GM21526 (cell line): ENCODE results near the gene SEPTIN10.
"Not testable (repeated sequence)": the region's sequence is repeated elsewhere in the genome, so short reads cannot be mapped to it uniquely, and the experiment has no call there.

Source experiments
- ATAC-seq: cut with Tn5 transposase; IDR thresholded peaks from one replicate; pipeline ENCODE4 v1.9.1; 2021; ENCODE audit warnings: moderate library complexity; ENCODE audit not compliant: unreplicated experiment, low FRiP score

SEPTIN10 gene

GRCh38 chr2:109635426-109636304 is 21.9 kb upstream of the SEPTIN10 start:
- ATAC-seq: no peak

GRCh38 chr2:109633284-109633961 is 19.7 kb upstream of the SEPTIN10 start:
- no peak for ATAC-seq

- no peak for ATAC-seq
These were observed 18.5 kb upstream of the SEPTIN10 start for GRCh38 chr2:109632158-109632789.

- no peak for ATAC-seq
These were observed 18.0 kb upstream of the SEPTIN10 start for GRCh38 chr2:109631741-109632140.

- ATAC-seq: no peak
These were observed 17.0 kb upstream of the SEPTIN10 start for GRCh38 chr2:109630441-109631430.

- no peak for ATAC-seq
These were observed 16.1 kb upstream of the SEPTIN10 start for GRCh38 chr2:109629867-109630266.

- not testable (repeated sequence) for ATAC-seq
These were observed 14.6 kb upstream of the SEPTIN10 start for GRCh38 chr2:109628321-109628720.

GRCh38 chr2:109624339-109624738 is 10.6 kb upstream of the SEPTIN10 start:
- no peak for ATAC-seq

- ATAC-seq: no peak
These were observed 10.2 kb upstream of the SEPTIN10 start for GRCh38 chr2:109623923-109624322.

- no peak for ATAC-seq
These were observed 9.5 kb upstream of the SEPTIN10 start for GRCh38 chr2:109623297-109623696.

GRCh38 chr2:109619032-109619615 is 5.4 kb upstream of the SEPTIN10 start:
- ATAC-seq: no peak

- no peak for ATAC-seq
These were observed 2.4 kb upstream of the SEPTIN10 start for GRCh38 chr2:109616184-109616583.

GRCh38 chr2:109615637-109616144 is 1.9 kb upstream of the SEPTIN10 start:
- ATAC-seq: no peak

- ATAC-seq: no peak
These were observed 1.2 kb upstream of the SEPTIN10 start for GRCh38 chr2:109614715-109615636.

- ATAC-seq: peak; percentile 29
These were observed 465 bp downstream of the SEPTIN10 start for GRCh38 chr2:109613081-109613921.

GRCh38 chr2:109611467-109612095 is 2.2 kb downstream of the SEPTIN10 start:
- ATAC-seq: no peak

GRCh38 chr2:109609352-109610024 is 4.3 kb downstream of the SEPTIN10 start:
- ATAC-seq: no peak
